ENCODE data around the gene MAD2L1.

The MAD2L1 gene

GRCh38 chr4:120056246-120056645, 10.4 kb downstream of the MAD2L1 start:
- no peak for DNase-seq

GRCh38 chr4:120055795-120056194, 10.9 kb downstream of the MAD2L1 start:
- no peak for DNase-seq

- DNase-seq, result peak; percentile 14
These were observed 11.5 kb downstream of the MAD2L1 start for GRCh38 chr4:120055162-120055561.

- DNase-seq, result no peak
These were observed 12.7 kb downstream of the MAD2L1 start for GRCh38 chr4:120053911-120054310.

- no peak for DNase-seq
These were observed 13.8 kb downstream of the MAD2L1 start for GRCh38 chr4:120052856-120053255.

DNA sequence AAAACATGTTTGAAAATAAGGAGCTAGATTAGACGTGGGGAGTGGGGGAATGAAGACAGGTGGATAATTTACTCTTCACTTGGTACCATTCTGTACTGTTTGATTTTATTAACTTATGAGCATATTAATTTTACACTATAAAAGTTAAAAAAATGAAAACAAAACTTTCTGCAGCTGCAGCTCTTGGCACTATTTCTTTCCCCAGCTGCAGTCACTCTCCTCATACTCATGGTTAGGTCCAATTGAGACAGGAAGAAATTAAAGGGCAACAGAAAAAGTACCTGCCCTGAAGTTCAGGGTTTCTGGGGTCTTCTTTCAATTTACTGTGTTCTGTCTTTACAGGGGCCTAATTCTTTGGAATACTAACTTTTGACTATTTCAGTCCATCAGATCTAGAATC, 15.4 kb downstream of the MAD2L1 start:
- DNase-seq, result no peak

DNA sequence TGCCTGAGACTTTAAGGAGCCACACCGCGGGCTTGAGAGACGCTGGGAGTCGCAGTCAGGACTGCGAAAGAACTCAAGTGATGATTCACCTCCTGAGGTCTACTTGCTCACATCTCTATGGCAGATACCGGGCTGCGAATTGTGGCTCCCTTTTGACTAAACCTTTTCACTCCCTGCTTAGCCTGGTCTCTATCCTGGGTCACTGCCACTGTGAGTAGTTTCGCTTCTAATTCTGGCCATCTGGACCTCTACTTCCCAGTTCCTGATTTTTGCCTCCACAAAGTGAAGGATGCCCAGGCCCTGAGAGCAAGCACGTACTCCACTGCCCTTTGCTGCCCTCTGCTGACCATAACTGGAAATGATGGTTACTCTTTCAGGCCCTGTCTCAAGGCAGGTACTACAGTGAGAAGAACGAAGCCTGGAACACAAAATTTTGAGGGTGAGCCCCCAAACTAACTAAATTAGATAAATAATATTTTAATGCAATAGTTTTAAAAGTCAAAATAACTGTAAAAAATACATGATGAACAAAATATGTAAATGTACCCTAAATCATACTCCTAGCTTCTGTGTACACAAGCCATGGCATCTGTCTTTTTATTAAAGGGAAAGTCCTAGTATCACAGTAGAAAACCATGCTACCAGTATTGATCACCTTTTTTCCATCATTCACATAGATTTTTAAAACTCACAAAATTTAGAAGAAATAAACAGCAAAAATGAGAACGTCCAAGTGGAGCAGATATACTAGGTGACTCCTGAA, 16.7 kb downstream of the MAD2L1 start:
- DNase-seq, result peak; percentile 42

- DNase-seq, result no peak
These were observed 22.8 kb downstream of the MAD2L1 start for GRCh38 chr4:120043828-120044227.

DNA sequence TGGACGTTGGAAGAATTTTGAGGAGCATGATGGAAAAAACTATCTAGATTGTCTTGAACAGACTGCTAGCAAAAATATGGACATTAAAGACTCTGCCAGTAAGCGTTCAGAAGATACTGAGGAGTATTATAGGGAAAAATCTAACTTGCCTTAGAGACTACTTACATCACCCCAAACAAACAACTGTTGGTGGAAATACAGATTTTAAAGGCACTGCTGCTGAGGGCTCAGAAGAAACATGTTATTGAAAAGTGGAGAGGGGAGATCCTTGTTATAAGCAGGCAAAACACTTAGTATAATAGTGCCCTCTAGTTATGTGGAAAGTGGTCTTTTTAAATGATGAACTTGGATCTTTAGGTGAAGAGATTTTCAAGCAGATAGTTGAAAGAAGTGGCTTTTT, 29.2 kb downstream of the MAD2L1 start:
- no peak for DNase-seq

DNA sequence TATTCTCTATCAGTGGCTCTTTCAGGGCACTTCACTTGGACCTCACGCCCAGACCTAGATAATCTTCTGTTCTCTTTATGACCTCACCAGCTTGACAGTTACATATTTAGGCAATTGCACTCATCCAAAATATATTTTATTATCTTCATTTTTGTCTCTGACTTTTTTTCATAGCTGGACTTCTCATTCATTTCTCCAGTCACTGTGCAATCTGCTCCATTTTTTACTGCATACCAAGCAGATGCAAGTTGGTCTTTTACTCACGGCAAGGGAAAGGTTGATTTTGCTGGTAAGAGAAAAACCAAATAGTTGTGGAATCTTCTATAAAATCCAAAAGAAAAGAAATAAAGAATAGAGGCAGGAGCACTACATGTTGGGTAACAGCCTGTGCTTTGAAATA, 31.7 kb downstream of the MAD2L1 start:
- no peak for DNase-seq

- no peak for DNase-seq
These were observed 39.8 kb downstream of the MAD2L1 start for GRCh38 chr4:120026853-120027252.

- DNase-seq, result no peak
These were observed 41.1 kb downstream of the MAD2L1 start for GRCh38 chr4:120025516-120025915.

DNA sequence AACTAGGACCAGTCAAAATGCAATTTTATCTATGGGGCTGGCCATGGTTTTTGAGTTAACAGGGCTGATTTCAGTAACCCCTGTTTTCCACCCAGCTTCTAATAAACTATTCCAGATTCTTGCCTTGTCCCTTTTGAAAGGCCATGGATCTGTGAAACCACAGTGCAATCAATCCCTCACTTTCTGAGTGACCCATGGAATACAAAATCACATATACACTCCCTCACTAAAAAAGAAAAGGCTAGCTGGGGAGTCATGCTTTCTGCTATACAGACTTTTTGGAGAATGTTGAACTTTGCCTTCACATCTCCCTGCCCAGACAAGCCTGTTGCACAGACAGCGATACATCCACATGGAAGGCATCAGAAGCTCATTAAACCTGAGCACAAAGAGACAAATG, 47.9 kb downstream of the MAD2L1 start:
- DNase-seq, result no peak

DNA sequence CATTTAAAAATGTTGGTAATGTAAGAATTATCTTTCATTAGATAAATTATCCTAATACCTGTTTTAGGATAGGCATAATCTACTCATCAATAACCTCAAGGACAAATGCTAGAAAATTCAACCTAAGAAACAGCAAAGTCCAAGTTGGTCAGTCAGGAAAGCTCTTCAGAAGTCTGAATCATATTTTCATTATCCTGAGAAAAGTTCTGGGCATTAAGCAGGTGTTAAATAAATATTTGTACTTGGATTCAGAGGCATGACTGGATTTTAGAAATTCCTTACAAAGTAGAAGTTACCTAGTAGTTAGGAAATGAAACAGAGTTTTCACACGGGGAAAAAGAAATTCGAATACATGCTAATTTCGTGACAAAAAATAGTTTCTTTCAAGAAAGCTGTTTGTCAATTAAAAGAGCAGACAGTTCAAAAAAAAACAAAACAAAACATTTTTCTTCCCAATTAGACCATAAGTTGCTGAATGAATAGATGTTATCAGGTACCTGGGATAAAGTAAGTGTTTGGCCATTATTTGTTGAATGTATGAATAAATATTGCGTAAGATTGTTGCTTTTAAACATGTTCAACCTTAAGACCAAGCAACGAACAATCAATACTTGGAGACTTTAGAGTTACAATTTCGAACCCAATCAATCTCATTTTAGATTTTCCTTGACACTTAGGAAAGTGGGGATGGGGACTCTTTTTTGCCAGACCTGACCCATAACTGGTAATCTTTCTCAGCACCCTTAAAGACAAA, 48.5 kb downstream of the MAD2L1 start:
- no peak for DNase-seq

GRCh38 chr4:120011725-120012124, 54.9 kb downstream of the MAD2L1 start:
- no peak for DNase-seq

DNA sequence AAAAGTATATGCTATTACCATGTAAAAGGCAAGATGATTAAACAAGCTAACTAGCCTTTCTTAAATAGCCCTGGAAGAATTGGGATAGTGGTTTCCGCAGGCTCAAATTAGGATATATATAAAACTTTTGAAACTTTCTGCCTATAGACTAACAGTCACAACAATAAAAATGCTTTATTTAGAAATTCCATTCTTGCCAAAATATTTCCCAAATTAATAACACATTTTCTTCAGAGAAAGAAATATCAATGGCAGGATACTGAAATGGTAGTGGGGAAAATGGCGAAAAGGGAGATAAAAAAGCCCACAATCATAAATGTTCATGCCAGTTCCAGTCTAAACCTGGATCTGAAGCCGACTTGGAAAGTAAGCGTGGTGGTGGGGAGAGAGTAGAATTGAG, 56.0 kb downstream of the MAD2L1 start:
- no peak for DNase-seq

DNA sequence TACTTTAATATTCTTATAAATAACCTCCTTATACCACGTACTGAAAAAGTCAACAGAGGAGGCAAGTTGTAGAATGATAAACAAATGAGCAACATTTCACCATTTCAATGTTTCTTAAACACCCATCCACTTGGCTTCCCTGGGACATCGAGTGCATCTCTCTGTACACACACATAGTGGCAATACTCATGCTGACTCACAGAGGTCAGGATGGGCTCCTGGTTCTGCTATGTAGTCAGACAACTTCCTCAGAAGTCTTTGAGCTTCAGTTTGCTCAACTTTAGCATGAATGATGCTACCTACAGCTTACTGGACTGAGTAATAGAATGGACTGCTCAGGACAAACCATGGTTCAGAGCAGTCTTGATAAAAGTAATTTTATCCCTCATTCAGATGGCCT, 56.9 kb downstream of the MAD2L1 start:
- DNase-seq, result no peak

GRCh38 chr4:120008957-120009356, 57.7 kb downstream of the MAD2L1 start:
- DNase-seq, result no peak

- no peak for DNase-seq
These were observed 58.7 kb downstream of the MAD2L1 start for GRCh38 chr4:120007896-120008436.

DNA sequence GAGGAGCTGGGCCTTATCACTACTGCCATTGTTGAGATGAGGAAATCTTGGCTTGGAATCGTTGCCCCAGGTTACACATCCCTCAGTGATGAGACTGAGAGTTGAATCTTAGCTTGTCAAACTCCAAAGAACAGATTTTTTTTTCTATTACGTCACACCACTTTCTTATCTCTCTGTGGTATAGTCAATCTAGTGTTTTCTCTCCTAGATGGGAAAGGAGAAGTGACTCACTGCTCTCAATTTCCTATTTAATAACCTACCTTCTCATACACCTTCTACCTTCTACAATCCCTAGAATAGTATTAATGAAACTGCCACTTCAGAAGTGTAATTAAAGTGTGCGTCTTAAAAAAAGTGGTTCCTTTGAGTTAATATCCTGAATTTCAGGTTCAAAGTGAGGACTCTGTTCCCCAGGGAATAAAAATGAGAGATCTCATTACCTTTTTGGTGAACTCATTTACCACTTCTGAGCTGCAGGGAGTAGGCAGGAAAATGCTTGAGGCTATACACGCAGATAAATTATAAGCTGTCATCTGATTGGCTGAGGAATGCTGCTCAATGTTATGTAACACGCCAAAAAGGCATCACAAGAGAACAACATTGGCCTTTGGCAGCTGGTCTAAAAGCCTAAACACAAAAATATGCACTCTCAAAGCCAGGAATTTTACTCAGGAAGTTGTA, 59.3 kb downstream of the MAD2L1 start:
- DNase-seq, result no peak

All from NCI-H146 (cell line).